A549 (cell line): ENCODE measurements around the gene HCFC1R1. TPM values are rescaled to one million over a fixed set of nuclear protein-coding genes. Genes with fewer than 3 reads are reported as not detected.

Experiments used
- ATAC-seq, 2 experiments: fragments of 200-7000 bp in 1 of 2; fragments of >200 bp in 1 of 2; cut with Nextera tagmentation in 1 of 2; cut with Tn5 transposase in 1 of 2; 3 replicates each; pipeline versions ENCODE4 v1.8.0 to v1.9.1; 2018 to 2020; ENCODE audit warnings: mild to moderate bottlenecking in 1 of 2, moderate library complexity in 1 of 2
- CTCF ChIA-PET: fragments of 300-600 bp; sonication (Branson Sonifier 250); formaldehyde crosslinking; extraction: SDS; loops from one replicate; lab custom pipeline; 2021; ENCODE audit warnings: antibody characterized with exemption, inconsistent platforms; lab: Yijun Ruan, JAX
- POLR2A ChIA-PET: fragments of 350-600 bp; formaldehyde crosslinking; extraction: SDS; loops from one replicate; lab custom pipeline; 2021; ENCODE audit warnings: antibody characterized with exemption, inconsistent platforms; lab: Yijun Ruan, JAX
- DNase-seq, 2 experiments: peaks; one replicate each; pipeline versions ENCODE4 v3.0.0 to v3.0.0-alpha.2; 2011 to 2016; ENCODE audit warnings: low read depth in 1 of 2, low spot score in 1 of 2
- FAIRE-seq: peaks from 2 replicates; lab custom pipeline; 2011; peaks lifted over from hg19 to GRCh38; lab: Jason Lieb, UNC
- H3K27ac ChIP-seq, 2 experiments: fragments of >200 bp; sonication (Bioruptor Twin); formaldehyde crosslinking; 3 replicates each; pipeline ENCODE4 v1.5.1; 2016 to 2017
- H3K4me1 ChIP-seq: fragments of >200 bp; sonication (Bioruptor Twin); formaldehyde crosslinking; 3 replicates; pipeline ENCODE4 v1.6.1; 2016
- H3K4me2 ChIP-seq: fragments of >200 bp; sonication (Bioruptor Twin); formaldehyde crosslinking; 3 replicates; pipeline ENCODE4 v1.6.1; 2016
- H3K4me3 ChIP-seq: fragments of >200 bp; sonication (Bioruptor Twin); formaldehyde crosslinking; 3 replicates; pipeline ENCODE4 v1.5.1; 2016
- H3K9me3 ChIP-seq: fragments of >200 bp; sonication (Bioruptor Twin); formaldehyde crosslinking; 3 replicates; pipeline ENCODE4 v1.6.1; 2016
- CBX8 ChIP-seq: fragments of 200-600 bp; sonication (generic); IDR thresholded peaks from 2 replicates; pipeline ENCODE4 v1.6.1; 2016
- CHD4 ChIP-seq: fragments of 200-600 bp; sonication (generic); IDR thresholded peaks from 2 replicates; pipeline ENCODE4 v1.6.1; 2016; ENCODE audit warnings: antibody characterized with exemption, mild to moderate bottlenecking, borderline replicate concordance
- EHF ChIP-seq: fragments of 250-450 bp; sonication (Bioruptor Pico); IDR thresholded peaks from 2 replicates; pipeline ENCODE4 v1.5.0; 2020; ENCODE audit warnings: mild to moderate bottlenecking
- EHMT2 ChIP-seq: fragments of 200-600 bp; sonication (generic); IDR thresholded peaks from 2 replicates; pipeline ENCODE4 v1.6.1; 2016; ENCODE audit warnings: antibody characterized with exemption, low read depth, mild to moderate bottlenecking, moderate library complexity
- GATA3 ChIP-seq: IDR thresholded peaks from 2 replicates; pipeline ENCODE4 v1.6.1; 2012; ENCODE audit warnings: borderline replicate concordance
- HEYL ChIP-seq: fragments of 250-450 bp; sonication (Bioruptor Pico); IDR thresholded peaks from 2 replicates; pipeline ENCODE4 v1.8.0; 2021; ENCODE audit warnings: mild to moderate bottlenecking, moderate library complexity
- HOXB13 ChIP-seq: fragments of 250-450 bp; sonication (Bioruptor Pico); IDR thresholded peaks from 2 replicates; pipeline ENCODE4 v1.5.0; 2020; ENCODE audit warnings: low read depth, mild to moderate bottlenecking, moderate library complexity
- KDM5A ChIP-seq: fragments of 200-600 bp; sonication (generic); IDR thresholded peaks from 2 replicates; pipeline ENCODE4 v1.6.1; 2016; ENCODE audit warnings: antibody characterized with exemption, mild to moderate bottlenecking
- MAZ ChIP-seq: fragments of 150-350 bp; IDR thresholded peaks from 2 replicates; pipeline ENCODE4 v1.6.1; 2014; ENCODE audit warnings: antibody characterized with exemption, low read depth, low read length, borderline replicate concordance
- MYC ChIP-seq: IDR thresholded peaks from 2 replicates; pipeline ENCODE4 v1.6.1; 2012; ENCODE audit warnings: mild to moderate bottlenecking, inconsistent platforms, low read length, improper control_type of control experiment, borderline replicate concordance
- NPAS2 ChIP-seq: fragments of 250-450 bp; sonication (Bioruptor Pico); IDR thresholded peaks from 2 replicates; pipeline ENCODE4 v1.8.0; 2022; ENCODE audit warnings: mild to moderate bottlenecking, moderate library complexity, borderline replicate concordance
- NR3C1 ChIP-seq: fragments of >200 bp; sonication (Bioruptor Twin); formaldehyde crosslinking; IDR thresholded peaks from 3 replicates; pipeline ENCODE4 v1.6.1; 2017
- PHF8 ChIP-seq: fragments of 200-600 bp; sonication (generic); IDR thresholded peaks from 2 replicates; pipeline ENCODE4 v1.6.1; 2016; ENCODE audit warnings: low read depth, mild to moderate bottlenecking, antibody characterized with exemption, moderate library complexity, borderline replicate concordance
- POLR2AphosphoS2 ChIP-seq: conservative IDR thresholded peaks from 2 replicates; pipeline ENCODE4 v1.6.1; 2012; ENCODE audit warnings: low read length, improper control_type of control experiment, inconsistent platforms
- SMC3 ChIP-seq: fragments of >200 bp; sonication (Bioruptor Twin); formaldehyde crosslinking; IDR thresholded peaks from 3 replicates; pipeline ENCODE4 v1.6.1; 2018; ENCODE audit warnings: inconsistent platforms
- SREBF2 ChIP-seq: fragments of 450-650 bp; IDR thresholded peaks from 2 replicates; pipeline ENCODE4 v1.6.1; 2014; ENCODE audit warnings: mild to moderate bottlenecking, moderate library complexity
- TP53 ChIP-seq: fragments of 250-450 bp; sonication (Bioruptor Pico); IDR thresholded peaks from 2 replicates; pipeline ENCODE4 v1.5.0; 2021; ENCODE audit warnings: mild to moderate bottlenecking, moderate library complexity
- ZC3H11A ChIP-seq: fragments of 450-650 bp; IDR thresholded peaks from 2 replicates; pipeline ENCODE4 v1.6.1; 2014; ENCODE audit warnings: antibody characterized with exemption, mild to moderate bottlenecking
- ZSCAN20 ChIP-seq: fragments of 250-450 bp; sonication (Bioruptor Pico); IDR thresholded peaks from 2 replicates; pipeline ENCODE4 v1.8.0; 2022; ENCODE audit warnings: mild to moderate bottlenecking, moderate library complexity
- WGBS: methylation state at CpG from one replicate; pipeline ENCODE4 v1.1.6; 2017; ENCODE audit errors: missing lambda C conversion rate; 5-methylcytosine and 5-hydroxymethylcytosine counted together
- polyA plus RNA-seq, 4 experiments: library from polyadenylated mRNA; depleted of rRNA in 3 of 4; stranded (reverse); fragments of >200 nt; fragmentation: RNase III in 1 of 4; extraction: RNeasy Plus Mini Kit Qiagen cat#74134 plus additional on column Dnase treatment in 1 of 4; gene quantifications; 2 replicates in 3 of 4; 3 replicates in 1 of 4; pipeline ENCODE4 v1.2.3, GENCODE V29; 2011 to 2017
- TF ChIP-seq, protein P1 (sequence below): IDR thresholded peaks from 2 replicates; pipeline ENCODE4 v1.6.1; 2012; ENCODE audit warnings: low read depth, borderline replicate concordance
- TF ChIP-seq, protein P2 (sequence below): fragments of >200 bp; sonication (Bioruptor Twin); formaldehyde crosslinking; IDR thresholded peaks from 3 replicates; pipeline ENCODE4 v1.5.1; 2016
- TF ChIP-seq, protein P3 (sequence below): fragments of 250-450 bp; sonication (Bioruptor Pico); IDR thresholded peaks from 2 replicates; pipeline ENCODE4 v1.5.0; 2021; ENCODE audit warnings: mild to moderate bottlenecking, moderate library complexity, borderline replicate concordance

The HCFC1R1 gene
- polyA plus RNA-seq, 2 of the 4 experiments (the other 2 are of a cell fraction): 46.4 to 179 TPM

DNA sequence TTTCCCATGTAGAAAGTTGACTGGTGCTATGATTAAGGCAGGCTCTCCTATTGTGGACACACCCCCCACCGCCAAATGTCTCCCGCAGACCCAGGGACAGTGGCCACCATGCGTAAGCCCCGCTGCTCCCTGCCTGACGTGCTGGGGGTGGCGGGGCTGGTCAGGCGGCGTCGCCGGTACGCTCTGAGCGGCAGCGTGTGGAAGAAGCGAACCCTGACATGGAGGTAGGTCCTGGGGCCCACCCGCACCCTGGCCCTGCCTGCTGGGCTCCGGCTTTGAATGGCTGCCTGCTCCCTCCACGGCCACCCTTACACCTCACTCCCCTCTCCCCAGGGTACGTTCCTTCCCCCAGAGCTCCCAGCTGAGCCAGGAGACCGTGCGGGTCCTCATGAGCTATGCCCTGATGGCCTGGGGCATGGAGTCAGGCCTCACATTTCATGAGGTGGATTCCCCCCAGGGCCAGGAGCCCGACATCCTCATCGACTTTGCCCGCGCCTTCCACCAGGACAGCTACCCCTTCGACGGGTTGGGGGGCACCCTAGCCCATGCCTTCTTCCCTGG, 26.3 kb upstream of the HCFC1R1 start:
- FAIRE-seq (no peak), ATAC-seq (no peak), DNase-seq (no peak)
- ChIA-PET POLR2A (interaction anchor here (1.2 kb wide), 1 partner anchor 9 kb away, joined by 3 read pairs; no protein-coding TSS in a partner anchor), CTCF (interaction anchor here (0.8 to 6.2 kb wide), 6 partner anchors 9 to 81 kb away, joined by 4 to 104 read pairs (median 4); no protein-coding TSS in a partner anchor)
- H3K9me3 ChIP-seq: no peaks in the 10 kb centered on the region
- H3K4me1 ChIP-seq: peaks cover 3% of the 10 kb centered on the region; the same call in 1 of the 3 replicates
- no peak overlapping the region for H3K4me2 ChIP-seq
- no peak overlapping the region for H3K4me3 ChIP-seq
- no peak overlapping the region for H3K27ac ChIP-seq
- TF ChIP-seq CHD4 (no peak), HOXB13 (CRISPR knock-in tag) (no peak), SREBF2 (no peak), EHF (CRISPR knock-in tag) (no peak), KDM5A (no peak), PHF8 (no peak), ZSCAN20 (CRISPR knock-in tag) (no peak), POLR2AphosphoS2 (no peak), HEYL (CRISPR knock-in tag) (no peak), MAZ (no peak), CBX8 (no peak)
- TF ChIP-seq, protein P1, sequence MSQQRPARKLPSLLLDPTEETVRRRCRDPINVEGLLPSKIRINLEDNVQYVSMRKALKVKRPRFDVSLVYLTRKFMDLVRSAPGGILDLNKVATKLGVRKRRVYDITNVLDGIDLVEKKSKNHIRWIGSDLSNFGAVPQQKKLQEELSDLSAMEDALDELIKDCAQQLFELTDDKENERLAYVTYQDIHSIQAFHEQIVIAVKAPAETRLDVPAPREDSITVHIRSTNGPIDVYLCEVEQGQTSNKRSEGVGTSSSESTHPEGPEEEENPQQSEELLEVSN: no peak
- TF ChIP-seq, protein P2, sequence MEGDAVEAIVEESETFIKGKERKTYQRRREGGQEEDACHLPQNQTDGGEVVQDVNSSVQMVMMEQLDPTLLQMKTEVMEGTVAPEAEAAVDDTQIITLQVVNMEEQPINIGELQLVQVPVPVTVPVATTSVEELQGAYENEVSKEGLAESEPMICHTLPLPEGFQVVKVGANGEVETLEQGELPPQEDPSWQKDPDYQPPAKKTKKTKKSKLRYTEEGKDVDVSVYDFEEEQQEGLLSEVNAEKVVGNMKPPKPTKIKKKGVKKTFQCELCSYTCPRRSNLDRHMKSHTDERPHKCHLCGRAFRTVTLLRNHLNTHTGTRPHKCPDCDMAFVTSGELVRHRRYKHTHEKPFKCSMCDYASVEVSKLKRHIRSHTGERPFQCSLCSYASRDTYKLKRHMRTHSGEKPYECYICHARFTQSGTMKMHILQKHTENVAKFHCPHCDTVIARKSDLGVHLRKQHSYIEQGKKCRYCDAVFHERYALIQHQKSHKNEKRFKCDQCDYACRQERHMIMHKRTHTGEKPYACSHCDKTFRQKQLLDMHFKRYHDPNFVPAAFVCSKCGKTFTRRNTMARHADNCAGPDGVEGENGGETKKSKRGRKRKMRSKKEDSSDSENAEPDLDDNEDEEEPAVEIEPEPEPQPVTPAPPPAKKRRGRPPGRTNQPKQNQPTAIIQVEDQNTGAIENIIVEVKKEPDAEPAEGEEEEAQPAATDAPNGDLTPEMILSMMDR: no peak
- TF ChIP-seq, protein P3, sequence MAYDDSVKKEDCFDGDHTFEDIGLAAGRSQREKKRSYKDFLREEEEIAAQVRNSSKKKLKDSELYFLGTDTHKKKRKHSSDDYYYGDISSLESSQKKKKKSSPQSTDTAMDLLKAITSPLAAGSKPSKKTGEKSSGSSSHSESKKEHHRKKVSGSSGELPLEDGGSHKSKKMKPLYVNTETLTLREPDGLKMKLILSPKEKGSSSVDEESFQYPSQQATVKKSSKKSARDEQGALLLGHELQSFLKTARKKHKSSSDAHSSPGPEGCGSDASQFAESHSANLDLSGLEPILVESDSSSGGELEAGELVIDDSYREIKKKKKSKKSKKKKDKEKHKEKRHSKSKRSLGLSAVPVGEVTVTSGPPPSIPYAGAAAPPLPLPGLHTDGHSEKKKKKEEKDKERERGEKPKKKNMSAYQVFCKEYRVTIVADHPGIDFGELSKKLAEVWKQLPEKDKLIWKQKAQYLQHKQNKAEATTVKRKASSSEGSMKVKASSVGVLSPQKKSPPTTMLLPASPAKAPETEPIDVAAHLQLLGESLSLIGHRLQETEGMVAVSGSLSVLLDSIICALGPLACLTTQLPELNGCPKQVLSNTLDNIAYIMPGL (CRISPR knock-in tag): no peak
- 88% methylated on average over 13 of the region's 26 CpGs for WGBS

DNA sequence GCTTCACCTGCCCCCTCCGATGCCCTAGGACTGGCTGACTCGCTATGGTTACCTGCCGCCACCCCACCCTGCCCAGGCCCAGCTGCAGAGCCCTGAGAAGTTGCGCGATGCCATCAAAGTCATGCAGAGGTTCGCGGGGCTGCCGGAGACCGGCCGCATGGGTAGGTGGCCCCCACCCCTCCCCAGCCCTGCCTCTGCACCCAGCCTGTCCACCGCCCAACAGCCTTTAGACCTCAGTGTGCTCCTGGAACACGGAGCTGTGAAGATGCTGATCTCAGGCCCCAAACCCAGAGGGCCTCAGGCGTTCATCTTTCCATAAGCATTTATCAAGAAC, 23.6 kb upstream of the HCFC1R1 start:
- ATAC-seq: no peak

More for the DNA sequence above, 23.6 kb upstream of the HCFC1R1 start:
- POLR2A ChIA-PET: interaction anchor here (0.7 to 1.3 kb wide), 3 partner anchors 23 to 71 kb away, joined by 3 to 10 read pairs (median 3); no protein-coding TSS in a partner anchor
- no peaks in the 10 kb centered on the region for H3K9me3 ChIP-seq
- no peak overlapping the region for H3K27ac ChIP-seq
- CTCF ChIA-PET: interaction anchor here (1.5 to 6.2 kb wide), 4 partner anchors 12 to 82 kb away, joined by 3 to 104 read pairs (median 30); no protein-coding TSS in a partner anchor
- 94% methylated on average over 10 of the region's 13 CpGs for WGBS
- DNase-seq: no peak
- TF ChIP-seq TP53 (no peak), NPAS2 (CRISPR knock-in tag) (no peak), SMC3 (no peak), NR3C1 (no peak), ZC3H11A (no peak), GATA3 (no peak), EHMT2 (no peak), HEYL (CRISPR knock-in tag) (no peak), MYC (no peak)
- TF ChIP-seq, all 56 proteins: peak for 0
- no peak for FAIRE-seq
- Histone ChIP-seq H3K4me1 (peaks cover 3% of the 10 kb centered on the region; the same call in 1 of the 3 replicates), H3K4me2 (no peak overlapping the region), H3K4me3 (no peak overlapping the region)
